ENCODE measurements around the gene SCG3. TPM values are rescaled to one million over a fixed set of nuclear protein-coding genes. Genes with fewer than 3 reads are reported as not detected.

SCG3 gene
- total and polyA plus RNA-seq, 2 of the 13 experiments (the other 11 are each of a cell fraction or from before 2014, with no cell fraction given), result not detected

DNA sequence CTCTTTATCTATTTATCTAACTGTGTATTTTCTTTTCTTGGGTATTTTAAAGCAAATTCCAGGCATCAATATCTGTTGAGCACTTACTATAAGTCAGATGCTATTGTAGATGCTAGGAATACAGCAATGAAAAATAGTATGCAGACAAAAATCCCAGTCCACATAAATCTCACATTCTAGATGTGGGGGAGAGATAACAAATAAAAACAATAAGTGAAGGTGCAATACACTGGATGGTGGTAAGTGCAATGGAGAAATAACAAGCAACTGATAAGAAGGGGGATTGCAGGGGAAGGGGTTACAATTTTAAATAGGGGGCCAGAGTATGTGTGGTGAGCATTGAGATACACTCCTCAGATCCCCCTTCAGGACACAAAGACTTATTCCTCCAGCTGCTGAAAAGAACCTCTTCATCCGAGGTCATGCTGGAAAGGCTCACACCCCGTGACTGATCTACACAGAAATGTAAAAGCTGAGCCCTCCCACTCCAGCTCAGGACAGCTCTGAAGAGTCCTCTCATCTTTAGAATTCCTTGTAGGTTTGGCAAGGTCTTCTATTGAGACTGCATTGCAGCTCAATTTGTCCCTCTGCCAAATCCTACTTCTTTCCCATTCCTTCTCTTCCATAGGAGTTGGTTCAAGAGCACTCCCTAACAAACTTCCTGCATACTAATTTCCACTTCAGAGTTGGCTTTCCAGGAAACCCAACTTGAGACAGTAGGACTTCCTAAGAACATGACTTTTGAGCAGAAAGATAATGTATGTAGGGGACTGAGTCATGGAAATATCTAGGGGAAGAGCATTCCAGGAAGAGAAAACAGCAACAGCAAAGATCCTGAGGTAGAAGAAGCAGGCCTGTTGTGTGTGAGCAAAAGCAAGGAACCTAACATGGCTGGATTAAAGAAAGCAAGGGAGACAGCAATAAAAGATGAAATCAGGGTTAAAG lies 8.1 kb upstream of the SCG3 start:
- Histone ChIP-seq H3K4me2 (ENCODE audit: low read depth, low read length) (no peak overlapping the region), H3K4me3 (replicated peaks in 1 of 3; ENCODE audit: insufficient read depth in 1 of 3, low read depth in 2 of 3, low read length in 3 of 3) (no peak overlapping the region), H3K27me3 (ENCODE audit: control insufficient read depth in 1 of 2, insufficient read depth in 2 of 2, low read length in 2 of 2) (no peaks in the 10 kb centered on the region), H3K9ac (ENCODE audit: insufficient read depth, low read depth, low read length) (no peak overlapping the region), H3K79me2 (ENCODE audit: insufficient read depth, low read length) (no peaks in the 10 kb centered on the region), H3K27ac (ENCODE audit: extremely low read length, insufficient read depth, low read length) (no peak overlapping the region), H3K9me3 (ENCODE audit: low read length) (no peaks in the 10 kb centered on the region), H2AFZ (ENCODE audit: low read length) (no peak overlapping the region), H3K4me1 (ENCODE audit: insufficient read depth, low read length) (no peaks in the 10 kb centered on the region), H3K36me3 (replicated peaks in 1 of 2; ENCODE audit: control insufficient read depth in 1 of 2, insufficient read depth in 2 of 2, low read length in 2 of 2) (no peaks in the 10 kb centered on the region), H4K20me1 (ENCODE audit: insufficient read depth, low read length) (no peaks in the 10 kb centered on the region)
- no peak for ATAC-seq
- DNase-seq (ENCODE audit: low spot score), result no peak
- intact Hi-C loops (cut with micrococcal nuclease; ENCODE audit: unreplicated experiment), result no loop called here
- ChIA-PET CTCF (ENCODE audit: low intra/inter-chr PET ratio, low total read pairs) (no interaction called here), POLR2A (no interaction called here)
- no peak for FAIRE-seq
- in situ Hi-C loops (cut with HindIII; ENCODE audit: extremely low pct_ligation_motif_present, low pct_unique_long_range_greater_than_20kb), result no loop called here
- no peak for TF ChIP-seq SETDB1 (CRISPR knock-in tag; IDR thresholded peaks at IDR 0.05; ENCODE audit: borderline replicate concordance)
- TF ChIP-seq, protein P1, sequence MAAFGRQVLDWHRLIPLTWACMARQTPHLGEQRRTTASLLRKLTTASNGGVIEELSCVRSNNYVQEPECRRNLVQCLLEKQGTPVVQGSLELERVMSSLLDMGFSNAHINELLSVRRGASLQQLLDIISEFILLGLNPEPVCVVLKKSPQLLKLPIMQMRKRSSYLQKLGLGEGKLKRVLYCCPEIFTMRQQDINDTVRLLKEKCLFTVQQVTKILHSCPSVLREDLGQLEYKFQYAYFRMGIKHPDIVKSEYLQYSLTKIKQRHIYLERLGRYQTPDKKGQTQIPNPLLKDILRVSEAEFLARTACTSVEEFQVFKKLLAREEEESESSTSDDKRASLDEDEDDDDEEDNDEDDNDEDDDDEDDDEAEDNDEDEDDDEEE (CRISPR knock-in tag; IDR thresholded peaks at IDR 0.05), result no peak
- 8% methylated on average over 2 of the region's 2 CpGs for WGBS (ENCODE audit: low lambda C conversion rate)
- BruUV-seq (replicated peaks), result no TSS peak

DNA sequence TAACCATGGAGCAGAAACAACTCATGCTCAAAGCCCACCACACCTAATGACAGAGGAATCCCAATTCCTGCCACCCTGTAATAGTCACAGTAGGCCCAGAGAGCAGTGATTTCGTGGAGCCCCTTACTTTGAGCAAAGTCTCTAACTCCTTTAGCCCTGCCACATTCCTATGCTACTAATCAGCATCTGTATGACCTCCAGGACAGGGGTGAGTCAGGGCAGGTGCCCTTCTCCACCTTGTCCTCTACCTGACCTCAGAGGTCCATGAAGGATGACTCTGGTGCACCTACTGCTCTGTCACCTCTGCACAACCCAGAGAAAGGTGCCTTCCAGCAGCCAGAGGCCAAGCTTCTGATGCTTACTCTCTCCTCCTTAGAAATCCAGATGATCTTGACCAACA lies 6.1 kb upstream of the SCG3 start:
- H3K4me1 ChIP-seq (ENCODE audit: insufficient read depth, low read length), result no peaks in the 10 kb centered on the region
- no peak overlapping the region for H3K4me2 ChIP-seq (ENCODE audit: low read depth, low read length)
- intact Hi-C loops (cut with micrococcal nuclease; ENCODE audit: unreplicated experiment) (no loop called here), in situ Hi-C loops (cut with HindIII; ENCODE audit: extremely low pct_ligation_motif_present, low pct_unique_long_range_greater_than_20kb) (no loop called here)
- no peak overlapping the region for H2AFZ ChIP-seq (ENCODE audit: low read length)
- H3K4me3 ChIP-seq (replicated peaks in 1 of 3; ENCODE audit: insufficient read depth in 1 of 3, low read depth in 2 of 3, low read length in 3 of 3), result no peak overlapping the region
- no TSS peak for BruUV-seq (replicated peaks)
- FAIRE-seq (no peak), ATAC-seq (no peak), DNase-seq (ENCODE audit: low spot score) (no peak)
- no peaks in the 10 kb centered on the region for H3K79me2 ChIP-seq (ENCODE audit: insufficient read depth, low read length)
- POLR2A ChIA-PET, result no interaction called here
- no peaks in the 10 kb centered on the region for H3K9me3 ChIP-seq (ENCODE audit: low read length)
- no peaks in the 10 kb centered on the region for H3K27me3 ChIP-seq (ENCODE audit: control insufficient read depth in 1 of 2, insufficient read depth in 2 of 2, low read length in 2 of 2)
- H3K9ac ChIP-seq (ENCODE audit: insufficient read depth, low read depth, low read length), result no peak overlapping the region
- H3K36me3 ChIP-seq (replicated peaks in 1 of 2; ENCODE audit: control insufficient read depth in 1 of 2, insufficient read depth in 2 of 2, low read length in 2 of 2), result no peaks in the 10 kb centered on the region
- H3K27ac ChIP-seq (ENCODE audit: extremely low read length, insufficient read depth, low read length), result no peak overlapping the region
- CTCF ChIA-PET (ENCODE audit: low intra/inter-chr PET ratio, low total read pairs), result no interaction called here
- 0% methylated on average over 1 of the region's 1 CpG for WGBS (ENCODE audit: low lambda C conversion rate)
- no peaks in the 10 kb centered on the region for H4K20me1 ChIP-seq (ENCODE audit: insufficient read depth, low read length)
- TF ChIP-seq, protein P2, sequence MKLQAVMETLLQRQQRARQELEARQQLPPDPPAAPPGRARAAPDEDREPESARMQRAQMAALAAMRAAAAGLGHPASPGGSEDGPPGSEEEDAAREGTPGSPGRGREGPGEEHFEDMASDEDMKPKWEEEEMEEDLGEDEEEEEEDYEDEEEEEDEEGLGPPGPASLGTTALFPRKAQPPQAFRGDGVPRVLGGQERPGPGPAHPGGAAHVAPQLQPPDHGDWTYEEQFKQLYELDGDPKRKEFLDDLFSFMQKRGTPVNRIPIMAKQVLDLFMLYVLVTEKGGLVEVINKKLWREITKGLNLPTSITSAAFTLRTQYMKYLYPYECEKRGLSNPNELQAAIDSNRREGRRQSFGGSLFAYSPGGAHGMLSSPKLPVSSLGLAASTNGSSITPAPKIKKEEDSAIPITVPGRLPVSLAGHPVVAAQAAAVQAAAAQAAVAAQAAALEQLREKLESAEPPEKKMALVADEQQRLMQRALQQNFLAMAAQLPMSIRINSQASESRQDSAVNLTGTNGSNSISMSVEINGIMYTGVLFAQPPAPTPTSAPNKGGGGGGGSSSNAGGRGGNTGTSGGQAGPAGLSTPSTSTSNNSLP (IDR thresholded peaks at IDR 0.05; ENCODE audit: low read depth, low read length), result no peak
- no peak for TF ChIP-seq SNAI1 (CRISPR knock-in tag; IDR thresholded peaks at IDR 0.05; ENCODE audit: borderline replicate concordance)
- no peak for TF ChIP-seq KDM3A (CRISPR knock-in tag; IDR thresholded peaks at IDR 0.05; ENCODE audit: low read depth)
- no peak for TF ChIP-seq ZNF207 (IDR thresholded peaks at IDR 0.05; ENCODE audit: borderline replicate concordance)
- no peak for TF ChIP-seq STAG1 (CRISPR knock-in tag; IDR thresholded peaks at IDR 0.05)
- TF ChIP-seq, protein P3, sequence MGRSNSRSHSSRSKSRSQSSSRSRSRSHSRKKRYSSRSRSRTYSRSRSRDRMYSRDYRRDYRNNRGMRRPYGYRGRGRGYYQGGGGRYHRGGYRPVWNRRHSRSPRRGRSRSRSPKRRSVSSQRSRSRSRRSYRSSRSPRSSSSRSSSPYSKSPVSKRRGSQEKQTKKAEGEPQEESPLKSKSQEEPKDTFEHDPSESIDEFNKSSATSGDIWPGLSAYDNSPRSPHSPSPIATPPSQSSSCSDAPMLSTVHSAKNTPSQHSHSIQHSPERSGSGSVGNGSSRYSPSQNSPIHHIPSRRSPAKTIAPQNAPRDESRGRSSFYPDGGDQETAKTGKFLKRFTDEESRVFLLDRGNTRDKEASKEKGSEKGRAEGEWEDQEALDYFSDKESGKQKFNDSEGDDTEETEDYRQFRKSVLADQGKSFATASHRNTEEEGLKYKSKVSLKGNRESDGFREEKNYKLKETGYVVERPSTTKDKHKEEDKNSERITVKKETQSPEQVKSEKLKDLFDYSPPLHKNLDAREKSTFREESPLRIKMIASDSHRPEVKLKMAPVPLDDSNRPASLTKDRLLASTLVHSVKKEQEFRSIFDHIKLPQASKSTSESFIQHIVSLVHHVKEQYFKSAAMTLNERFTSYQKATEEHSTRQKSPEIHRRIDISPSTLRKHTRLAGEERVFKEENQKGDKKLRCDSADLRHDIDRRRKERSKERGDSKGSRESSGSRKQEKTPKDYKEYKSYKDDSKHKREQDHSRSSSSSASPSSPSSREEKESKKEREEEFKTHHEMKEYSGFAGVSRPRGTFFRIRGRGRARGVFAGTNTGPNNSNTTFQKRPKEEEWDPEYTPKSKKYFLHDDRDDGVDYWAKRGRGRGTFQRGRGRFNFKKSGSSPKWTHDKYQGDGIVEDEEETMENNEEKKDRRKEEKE (IDR thresholded peaks at IDR 0.05), result no peak
- TF ChIP-seq SALL1 (CRISPR knock-in tag; IDR thresholded peaks at IDR 0.05), result no peak
- TF ChIP-seq TMF1 (CRISPR knock-in tag; IDR thresholded peaks at IDR 0.05; ENCODE audit: low read depth), result no peak
- no peak for TF ChIP-seq CBFB (CRISPR knock-in tag; IDR thresholded peaks at IDR 0.05)
- TF ChIP-seq NFYC (CRISPR knock-in tag; IDR thresholded peaks at IDR 0.05), result no peak
- no peak for TF ChIP-seq ZNF33A (CRISPR knock-in tag; IDR thresholded peaks at IDR 0.05; ENCODE audit: borderline replicate concordance)
